HG02759 (cell line): ENCODE measurements around the gene S100A14.

ENCODE experiments used
- ATAC-seq: cut with Tn5 transposase; IDR thresholded peaks from one replicate; pipeline ENCODE4 v1.9.1; 2021; ENCODE audit warnings: mild to moderate bottlenecking, moderate library complexity; ENCODE audit not compliant: unreplicated experiment

The S100A14 gene

DNA sequence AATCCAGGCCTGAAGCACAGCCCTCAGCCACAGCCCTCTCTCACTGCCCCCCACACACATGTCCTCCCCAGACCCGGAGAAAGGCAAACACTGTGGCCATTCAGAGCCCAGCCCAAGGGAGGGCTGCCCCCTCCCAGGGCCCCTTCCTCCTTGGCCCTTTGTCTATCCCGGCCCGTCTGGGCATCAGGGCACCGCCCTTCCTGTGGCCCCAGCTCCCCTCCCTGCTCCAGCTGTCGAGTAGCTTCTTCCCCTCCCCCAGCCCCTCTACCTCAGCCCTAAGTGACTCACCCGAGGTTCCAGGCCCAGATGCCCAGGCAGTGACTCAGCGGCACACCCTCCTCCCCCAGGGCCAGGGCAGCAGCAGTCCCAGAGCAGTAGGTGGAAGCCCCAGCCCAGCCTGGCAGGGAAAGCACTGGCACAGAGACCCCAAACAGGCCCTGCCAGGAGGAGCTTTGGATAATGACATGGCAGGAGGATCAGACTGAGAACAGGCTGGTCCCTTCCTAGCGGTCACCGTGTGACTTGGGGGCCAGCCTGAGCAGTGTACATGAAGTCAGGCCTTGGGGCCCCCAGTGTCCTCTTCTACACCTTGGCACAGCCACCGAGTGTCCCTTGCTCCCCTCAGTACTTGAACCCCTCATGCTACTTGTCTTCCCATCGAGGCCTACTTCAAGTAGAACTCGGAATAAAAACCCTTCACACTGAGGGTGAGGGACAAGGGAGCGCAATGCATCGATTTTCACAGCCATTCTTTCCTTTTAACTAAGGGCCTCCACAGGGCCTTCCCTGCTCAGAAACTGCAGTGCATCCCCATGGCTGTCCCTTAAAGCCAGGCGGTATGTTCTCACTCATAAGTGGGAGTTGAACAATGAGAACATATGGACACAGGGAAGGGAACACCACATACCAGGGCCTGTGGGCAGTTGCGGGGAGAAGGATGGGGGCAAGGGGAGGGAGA, 49.4 kb downstream of the S100A14 start:
- peak; percentile 54 for ATAC-seq

DNA sequence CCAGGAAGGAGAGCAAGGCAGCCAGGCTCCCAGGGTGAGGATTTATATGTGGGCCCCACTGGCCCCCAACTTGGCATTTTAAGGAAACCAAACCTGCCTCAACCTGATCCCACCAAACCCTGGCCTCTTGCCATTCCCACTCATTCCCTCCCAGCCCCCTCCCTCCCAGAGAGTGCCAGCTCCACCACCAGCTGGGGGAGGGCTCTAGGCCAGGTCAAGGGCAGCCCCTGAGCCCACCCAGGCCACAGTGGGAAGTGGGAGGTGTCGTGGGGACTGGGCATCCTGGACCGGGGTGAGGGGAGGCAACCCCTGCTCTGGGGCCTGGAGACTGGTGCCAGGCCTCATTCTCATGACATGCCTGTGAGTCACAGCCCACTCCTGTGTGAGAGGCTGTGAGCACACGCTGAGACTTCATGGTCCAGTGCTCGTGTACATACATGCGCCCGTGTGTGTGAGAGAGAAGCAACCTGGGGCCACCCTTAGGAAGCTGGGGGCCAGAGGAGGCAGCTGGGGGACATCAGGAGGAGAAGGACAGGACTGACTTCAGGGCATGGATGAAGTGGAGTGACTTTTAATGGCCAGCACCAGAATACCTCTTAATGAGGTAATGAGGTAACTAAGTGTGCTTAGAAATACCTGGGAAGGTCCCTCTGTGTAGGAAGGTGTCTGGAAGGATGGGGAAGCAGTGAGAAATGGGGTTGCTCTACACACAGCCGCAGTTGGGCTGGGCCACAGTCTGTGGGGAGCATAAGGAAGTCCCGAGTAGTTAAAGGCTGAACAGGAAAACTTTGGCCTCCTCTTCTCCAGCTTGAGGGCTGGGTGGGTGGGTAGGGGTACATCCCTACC, 50.4 kb downstream of the S100A14 start, which contains the start of gene S100A2:
Gene S100A2, minus strand, starts transcription at position 316 of the 846 bp plus-strand sequence. CDS start 1,967 bp downstream, outside the sequence.
- ATAC-seq = peak; percentile 64
